GM12801 (cell line): ENCODE data around the gene ATP6V1A.

Source experiments
- CTCF ChIP-seq: IDR thresholded peaks from one replicate; pipeline ENCODE4 v1.5.1; 2011; ENCODE audit warnings: control low read depth; ENCODE audit not compliant: insufficient read length; ENCODE audit errors: extremely low read depth

Gene ATP6V1A

GRCh38 chr3:113736548-113737089, 10.2 kb upstream of the ATP6V1A start:
- no peak for TF ChIP-seq CTCF

- no peak for TF ChIP-seq CTCF
Observed at GRCh38 chr3:113741086-113741485, 5.7 kb upstream of the ATP6V1A start.

GRCh38 chr3:113741620-113742019, 5.2 kb upstream of the ATP6V1A start:
- TF ChIP-seq CTCF: no peak

GRCh38 chr3:113743006-113743630, 3.7 kb upstream of the ATP6V1A start:
- no peak for TF ChIP-seq CTCF

GRCh38 chr3:113744941-113745755, 1.7 kb upstream of the ATP6V1A start:
- no peak for TF ChIP-seq CTCF

GRCh38 chr3:113745756-113746547, 883 bp upstream of the ATP6V1A start, which contains the start of gene NAA50:
Gene NAA50, minus strand, starts transcription at chr3:113746249. Its CDS starts 300 bp downstream, at chr3:113745949.
- TF ChIP-seq CTCF: no peak
